Body of pancreas (tissue), 4 donors: ENCODE results near the gene LCE4A.

ENCODE experiments used
- POLR2A ChIP-seq, 3 donors: fragments of 450-650 bp; IDR thresholded peaks; one replicate each; pipeline ENCODE4 v1.6.1; 2016; ENCODE audit warnings: antibody characterized with exemption in 3 of 3, mild to moderate bottlenecking in 2 of 3
- TF ChIP-seq, protein P1 (sequence below), 7 experiments: fragments of 450-650 bp in 4 of 7; fragments of 200-600 bp in 3 of 7; sonication (generic) in 3 of 7; IDR thresholded peaks; one replicate each; pipeline ENCODE4 v1.5.1; 2016 to 2019; ENCODE audit warnings: antibody characterized with exemption in 7 of 7

DNA sequence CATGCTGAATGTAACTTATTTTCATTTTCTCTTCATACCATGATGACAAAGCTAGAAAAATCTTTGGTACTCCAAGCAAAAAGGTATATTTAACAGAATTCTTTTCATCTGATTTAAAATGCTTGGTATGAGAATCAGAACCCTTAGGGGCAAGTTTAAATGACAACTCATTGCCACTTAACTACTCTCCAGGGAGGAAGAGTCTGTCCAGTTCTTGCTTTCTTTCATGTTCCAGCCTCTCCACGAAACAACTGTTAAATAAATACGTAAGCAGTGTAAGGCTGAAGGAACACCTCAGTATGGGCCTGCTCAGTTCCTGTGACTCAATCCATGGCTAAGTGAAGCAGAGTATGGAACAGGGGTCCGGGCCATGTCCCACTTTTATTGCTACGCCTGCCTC lies 8.2 kb upstream of the LCE4A start:
- no peak for TF ChIP-seq POLR2A (IDR thresholded peaks at IDR 0.05)
- TF ChIP-seq, protein P1, sequence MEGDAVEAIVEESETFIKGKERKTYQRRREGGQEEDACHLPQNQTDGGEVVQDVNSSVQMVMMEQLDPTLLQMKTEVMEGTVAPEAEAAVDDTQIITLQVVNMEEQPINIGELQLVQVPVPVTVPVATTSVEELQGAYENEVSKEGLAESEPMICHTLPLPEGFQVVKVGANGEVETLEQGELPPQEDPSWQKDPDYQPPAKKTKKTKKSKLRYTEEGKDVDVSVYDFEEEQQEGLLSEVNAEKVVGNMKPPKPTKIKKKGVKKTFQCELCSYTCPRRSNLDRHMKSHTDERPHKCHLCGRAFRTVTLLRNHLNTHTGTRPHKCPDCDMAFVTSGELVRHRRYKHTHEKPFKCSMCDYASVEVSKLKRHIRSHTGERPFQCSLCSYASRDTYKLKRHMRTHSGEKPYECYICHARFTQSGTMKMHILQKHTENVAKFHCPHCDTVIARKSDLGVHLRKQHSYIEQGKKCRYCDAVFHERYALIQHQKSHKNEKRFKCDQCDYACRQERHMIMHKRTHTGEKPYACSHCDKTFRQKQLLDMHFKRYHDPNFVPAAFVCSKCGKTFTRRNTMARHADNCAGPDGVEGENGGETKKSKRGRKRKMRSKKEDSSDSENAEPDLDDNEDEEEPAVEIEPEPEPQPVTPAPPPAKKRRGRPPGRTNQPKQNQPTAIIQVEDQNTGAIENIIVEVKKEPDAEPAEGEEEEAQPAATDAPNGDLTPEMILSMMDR (IDR thresholded peaks at IDR 0.05): no peak
